Measurements from ENCODE around the gene NOL4L.

- TF ChIP-seq CTCF (IDR thresholded peaks at IDR 0.05; ENCODE audit: poor library complexity) (no peak), EZH2 (IDR thresholded peaks at IDR 0.05; ENCODE audit: borderline replicate concordance) (no peak), EZH2phosphoT487 (IDR thresholded peaks at IDR 0.05; ENCODE audit: low read depth, severe bottlenecking, unreplicated experiment) (no peak)
These were observed 16.1 kb downstream of the NOL4L start for GRCh38 chr20:32569018-32569379.
